Loucy (cell line): ENCODE measurements around the gene VANGL2.

Experiments
- H2AFZ ChIP-seq: fragments of 200-600 bp; sonication (generic); 2 replicates; pipeline ENCODE4 v1.6.0; 2016; ENCODE audit warnings: antibody characterized with exemption, mild to moderate bottlenecking, low read length, moderate library complexity
- H3F3A ChIP-seq: fragments of 200-600 bp; 2 replicates; pipeline ENCODE4 v1.6.0; 2016; ENCODE audit warnings: antibody characterized with exemption, low read depth, mild to moderate bottlenecking
- H3K27me3 ChIP-seq: fragments of 200-600 bp; sonication (generic); 2 replicates; pipeline ENCODE4 v1.6.1; 2014; ENCODE audit warnings: low read length, mild to moderate bottlenecking; ENCODE audit not compliant: insufficient read depth, poor library complexity, severe bottlenecking
- H3K36me3 ChIP-seq: fragments of 200-600 bp; sonication (generic); 2 replicates; pipeline ENCODE4 v1.6.1; 2016; ENCODE audit warnings: low read length; ENCODE audit not compliant: insufficient read depth
- H3K4me1 ChIP-seq: fragments of 200-600 bp; sonication (generic); 2 replicates; pipeline ENCODE4 v1.5.1; 2014; ENCODE audit warnings: low read length, mild to moderate bottlenecking; ENCODE audit not compliant: insufficient read depth, poor library complexity, severe bottlenecking
- H3K4me2 ChIP-seq: fragments of 200-600 bp; sonication (generic); 2 replicates; pipeline ENCODE4 v1.6.0; 2014; ENCODE audit warnings: antibody characterized with exemption, low read length, low read depth, mild to moderate bottlenecking; ENCODE audit not compliant: poor library complexity, severe bottlenecking
- H3K4me3 ChIP-seq: fragments of 200-600 bp; sonication (generic); 2 replicates; pipeline ENCODE4 v1.5.1; 2014; ENCODE audit warnings: low read length, mild to moderate bottlenecking, mixed read lengths; ENCODE audit not compliant: poor library complexity, severe bottlenecking
- H3K79me2 ChIP-seq: fragments of 200-600 bp; sonication (generic); 2 replicates; pipeline ENCODE4 v1.6.1; 2014; ENCODE audit warnings: low read length; ENCODE audit not compliant: insufficient read depth
- H3K9ac ChIP-seq: fragments of 200-600 bp; sonication (generic); 2 replicates; pipeline ENCODE4 v1.6.0; 2014; ENCODE audit warnings: mild to moderate bottlenecking, low read depth, low read length, moderate library complexity; ENCODE audit not compliant: poor library complexity, severe bottlenecking
- H3K9me2 ChIP-seq: fragments of 200-600 bp; sonication (generic); replicated peaks from 2 replicates; pipeline ENCODE4 v1.6.1; 2016; ENCODE audit warnings: low read depth, low read length, mixed read lengths
- H3K9me3 ChIP-seq: fragments of 200-600 bp; sonication (generic); 2 replicates; pipeline ENCODE4 v1.6.1; 2014; ENCODE audit warnings: mild to moderate bottlenecking, antibody characterized with exemption, low read length, low read depth; ENCODE audit not compliant: insufficient read depth
- H4K20me1 ChIP-seq: fragments of 200-600 bp; sonication (generic); 2 replicates; pipeline ENCODE4 v1.6.0; 2014; ENCODE audit warnings: antibody characterized with exemption, low read length, mild to moderate bottlenecking; ENCODE audit not compliant: insufficient read depth, poor library complexity, severe bottlenecking
- CTCF ChIP-seq: fragments of 200-600 bp; sonication (generic); conservative IDR thresholded peaks from 2 replicates; pipeline ENCODE4 v1.5.1; 2014; ENCODE audit warnings: mild to moderate bottlenecking, antibody characterized with exemption, low read length
- EZH2phosphoT487 ChIP-seq: fragments of 200-600 bp; IDR thresholded peaks from 2 replicates; pipeline ENCODE4 v1.6.1; 2018; ENCODE audit warnings: antibody characterized with exemption, mild to moderate bottlenecking, moderate library complexity, borderline replicate concordance

The VANGL2 gene

GRCh38 chr1:160363010-160363409 lies 37.4 kb upstream of the VANGL2 start:
- Histone ChIP-seq H3K79me2 (no peaks in the 10 kb centered on the region), H3F3A (no peaks in the 10 kb centered on the region), H3K4me1 (peaks cover 6% of the 10 kb centered on the region), H3K4me3 (no peak overlapping the region), H4K20me1 (no peaks in the 10 kb centered on the region), H3K36me3 (peaks cover 5% of the 10 kb centered on the region; the same call in 1 of the 2 replicates), H3K27me3 (no peaks in the 10 kb centered on the region), H3K9me3 (no peaks in the 10 kb centered on the region), H2AFZ (no peak overlapping the region), H3K9me2 (no peaks in the 10 kb centered on the region), H3K4me2 (no peak overlapping the region), H3K9ac (no peak overlapping the region)
- TF ChIP-seq EZH2phosphoT487, result no peak
- no peak for TF ChIP-seq CTCF

- no peaks in the 10 kb centered on the region for H4K20me1 ChIP-seq
- no peak overlapping the region for H2AFZ ChIP-seq
- H3K9me3 ChIP-seq, result no peaks in the 10 kb centered on the region
- H3K36me3 ChIP-seq, result no peaks in the 10 kb centered on the region; the same call in 1 of the 2 replicates
- H3K4me1 ChIP-seq, result peaks cover 12% of the 10 kb centered on the region
- H3K9ac ChIP-seq, result no peak overlapping the region
- no peaks in the 10 kb centered on the region for H3K27me3 ChIP-seq
- no peaks in the 10 kb centered on the region for H3F3A ChIP-seq
- H3K79me2 ChIP-seq, result no peaks in the 10 kb centered on the region
- H3K4me2 ChIP-seq, result no peak overlapping the region
- no peak for TF ChIP-seq CTCF
- no peak for TF ChIP-seq EZH2phosphoT487
- no peak overlapping the region for H3K4me3 ChIP-seq
- H3K9me2 ChIP-seq, result no peaks in the 10 kb centered on the region
Measured at GRCh38 chr1:160363951-160364735, 36.2 kb upstream of the VANGL2 start.

DNA sequence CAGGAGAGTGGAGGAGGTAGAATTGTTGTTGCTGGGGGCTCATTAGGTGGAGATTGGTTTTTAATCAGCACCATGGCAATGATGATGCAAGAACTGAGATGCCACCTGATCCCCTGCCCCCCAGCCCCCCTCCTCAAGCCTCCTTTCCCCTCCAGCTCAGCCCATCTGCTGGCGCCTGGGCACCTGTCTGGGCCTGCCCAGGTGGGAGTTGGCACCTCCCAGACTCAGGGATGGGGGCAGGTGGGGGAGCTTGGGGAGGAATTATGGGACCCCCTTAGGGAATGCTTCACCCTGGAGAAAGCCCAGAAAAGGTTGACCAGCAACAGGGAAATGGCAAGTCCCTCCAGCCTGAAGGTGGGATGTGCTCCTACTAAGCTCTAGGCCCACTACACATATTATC lies 35.0 kb upstream of the VANGL2 start:
- no peaks in the 10 kb centered on the region for H3F3A ChIP-seq
- no peaks in the 10 kb centered on the region for H4K20me1 ChIP-seq
- no peaks in the 10 kb centered on the region; the same call in 1 of the 2 replicates for H3K36me3 ChIP-seq
- TF ChIP-seq EZH2phosphoT487 (no peak), CTCF (no peak)
- H3K9me3 ChIP-seq, result no peaks in the 10 kb centered on the region
- H3K9ac ChIP-seq, result no peak overlapping the region
- no peaks in the 10 kb centered on the region for H3K27me3 ChIP-seq
- no peaks in the 10 kb centered on the region for H3K79me2 ChIP-seq
- no peak overlapping the region for H3K4me2 ChIP-seq
- no peak overlapping the region for H3K4me3 ChIP-seq
- H2AFZ ChIP-seq, result no peak overlapping the region
- peaks cover 12% of the 10 kb centered on the region for H3K4me1 ChIP-seq
- no peaks in the 10 kb centered on the region for H3K9me2 ChIP-seq
